HUES6 (cell line): ENCODE results near the gene CCDC85C.

Source experiments
- H3K27ac ChIP-seq: 2 replicates; pipeline ENCODE4 v1.7.0; 2013; ENCODE audit warnings: low read depth, mild to moderate bottlenecking, low read length, inconsistent platforms
- H3K27me3 ChIP-seq: 2 replicates; pipeline ENCODE4 v1.6.1; 2013; ENCODE audit warnings: low read length; ENCODE audit not compliant: control insufficient read depth, insufficient read depth
- H3K36me3 ChIP-seq: 2 replicates; pipeline ENCODE4 v1.6.1; 2013; ENCODE audit warnings: low read length; ENCODE audit not compliant: control insufficient read depth, insufficient read depth
- H3K4me1 ChIP-seq: 2 replicates; pipeline ENCODE4 v1.6.1; 2013; ENCODE audit warnings: low read length; ENCODE audit not compliant: control insufficient read depth, insufficient read depth
- H3K4me3 ChIP-seq: 2 replicates; pipeline ENCODE4 v1.5.1; 2013; ENCODE audit warnings: low read depth, low read length
- H3K9ac ChIP-seq: one replicate; pipeline ENCODE4 v1.6.1; 2013; ENCODE audit warnings: mild to moderate bottlenecking, low read length
- H3K9me3 ChIP-seq: 2 replicates; pipeline ENCODE4 v1.6.1; 2013; ENCODE audit warnings: low read depth, low read length; ENCODE audit not compliant: control insufficient read depth, insufficient read depth

The CCDC85C gene

DNA sequence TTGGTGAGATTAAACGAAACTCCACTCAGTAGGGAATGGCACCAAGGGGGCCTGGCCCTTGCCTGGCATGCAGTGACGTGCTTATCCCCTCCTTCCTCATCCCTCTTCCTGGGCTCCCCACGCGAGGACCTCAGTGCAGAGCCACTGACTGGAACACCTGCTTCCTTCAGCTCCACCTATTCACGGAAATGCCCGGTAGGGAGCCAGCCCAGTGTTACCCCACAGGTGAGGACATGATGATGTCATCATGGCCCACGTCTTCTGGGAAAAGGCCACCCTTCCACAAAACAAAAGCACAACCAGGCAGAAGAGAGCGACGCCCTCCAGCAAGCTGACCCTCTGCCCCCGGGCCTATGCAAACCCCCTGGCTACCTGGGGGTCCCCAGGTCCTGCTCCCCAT lies 42.1 kb downstream of the CCDC85C start:
- Histone ChIP-seq H3K27ac (no peak overlapping the region), H3K4me1 (peaks cover 53% of the 10 kb centered on the region), H3K9ac (no peak overlapping the region), H3K36me3 (no peaks in the 10 kb centered on the region), H3K4me3 (no peak overlapping the region), H3K27me3 (no peaks in the 10 kb centered on the region), H3K9me3 (no peaks in the 10 kb centered on the region)

GRCh38 chr14:99560922-99561683 lies 42.9 kb downstream of the CCDC85C start:
- Histone ChIP-seq H3K27me3 (no peaks in the 10 kb centered on the region), H3K36me3 (no peaks in the 10 kb centered on the region), H3K27ac (no peak overlapping the region), H3K4me3 (no peak overlapping the region), H3K9ac (no peak overlapping the region), H3K9me3 (no peaks in the 10 kb centered on the region), H3K4me1 (peaks cover 52% of the 10 kb centered on the region)

DNA sequence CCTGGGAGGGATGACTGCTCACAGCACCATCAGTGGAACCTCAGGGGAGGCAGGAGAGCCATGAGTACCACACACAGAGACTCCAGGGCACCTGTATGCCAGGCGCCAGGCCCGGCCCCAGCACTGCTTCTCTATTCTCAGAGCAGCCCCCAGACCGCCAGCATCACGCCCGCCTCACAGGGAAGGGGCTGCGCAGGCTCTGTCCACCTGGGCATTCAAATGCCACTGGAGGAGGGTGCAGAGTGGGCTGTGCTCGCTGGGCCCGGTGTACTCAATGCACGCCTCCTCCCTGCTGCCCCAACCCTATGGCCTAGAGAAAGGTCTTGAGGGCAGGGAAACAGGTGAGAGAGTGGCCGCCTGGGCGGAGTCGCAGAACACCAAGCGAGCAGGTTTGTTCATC lies 43.6 kb downstream of the CCDC85C start:
- Histone ChIP-seq H3K4me1 (peaks cover 46% of the 10 kb centered on the region), H3K9ac (no peak overlapping the region), H3K36me3 (no peaks in the 10 kb centered on the region), H3K4me3 (no peak overlapping the region), H3K9me3 (no peaks in the 10 kb centered on the region), H3K27me3 (no peaks in the 10 kb centered on the region), H3K27ac (no peak overlapping the region)

DNA sequence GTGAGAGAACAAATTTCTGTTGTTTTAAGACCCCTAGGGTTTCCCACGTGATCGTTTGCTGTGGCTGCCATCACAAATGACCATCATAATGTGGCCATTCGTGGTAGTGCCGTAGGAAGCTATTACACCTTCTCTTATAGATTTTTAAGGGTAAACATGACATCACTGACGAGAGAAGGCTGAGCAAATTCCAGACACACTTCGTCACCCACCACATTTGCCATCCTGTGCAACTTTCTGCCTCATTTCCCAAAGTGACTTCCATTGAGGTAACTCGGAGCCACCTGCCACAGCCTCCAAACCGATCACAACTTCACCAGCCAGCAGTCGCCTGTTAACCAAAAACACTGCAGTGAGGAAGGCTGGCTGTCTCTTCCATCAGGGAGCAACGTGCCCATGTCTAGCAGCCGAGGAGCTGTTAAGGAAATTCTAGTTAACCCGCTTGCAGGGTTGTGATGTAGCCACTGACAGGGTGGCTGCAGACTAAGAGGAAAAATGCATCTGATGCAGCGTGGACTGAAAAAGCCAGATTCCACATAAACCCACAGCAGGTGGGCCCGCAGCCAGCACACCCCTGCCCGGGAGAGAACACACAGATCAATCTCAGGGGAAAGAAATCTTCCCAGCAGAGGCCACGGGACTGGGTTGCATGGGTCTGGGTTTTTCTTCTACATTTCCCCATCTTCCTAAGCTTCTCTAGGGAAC lies 44.6 kb downstream of the CCDC85C start:
- H3K4me3 ChIP-seq, result no peak overlapping the region
- H3K4me1 ChIP-seq, result peaks cover 36% of the 10 kb centered on the region
- no peaks in the 10 kb centered on the region for H3K36me3 ChIP-seq
- no peaks in the 10 kb centered on the region for H3K9me3 ChIP-seq
- H3K9ac ChIP-seq, result no peak overlapping the region
- no peaks in the 10 kb centered on the region for H3K27me3 ChIP-seq
- H3K27ac ChIP-seq, result no peak overlapping the region

DNA sequence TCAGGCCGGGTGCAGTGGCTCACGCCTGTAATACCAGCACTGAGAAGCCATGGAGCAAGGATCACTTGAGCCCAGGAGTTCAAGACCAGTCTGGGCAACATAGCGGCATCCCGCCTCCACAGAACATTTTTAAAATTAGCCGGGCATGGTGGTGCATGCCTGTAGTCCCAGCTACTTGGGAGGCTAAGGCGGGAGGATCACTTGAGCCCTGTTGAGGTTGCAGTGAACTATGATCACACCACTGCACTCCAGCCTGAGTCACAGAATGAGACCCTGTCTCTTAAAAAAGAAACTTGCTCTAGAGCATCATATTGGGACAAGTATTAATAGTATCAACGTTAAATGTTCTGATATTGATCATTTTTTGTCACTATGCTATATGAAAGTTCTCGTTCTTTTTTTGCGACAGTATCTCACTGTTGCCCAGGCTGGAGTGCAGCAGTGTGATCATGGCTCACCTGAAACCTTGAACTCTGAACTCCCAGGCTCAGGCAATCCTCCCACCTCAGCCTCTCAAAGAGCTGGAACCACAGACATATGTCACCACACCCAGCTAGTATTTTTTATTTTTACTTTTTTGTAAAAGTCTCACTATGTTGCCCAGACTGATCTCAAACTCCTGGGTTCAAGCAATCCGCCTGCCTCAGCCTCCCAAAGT lies 47.7 kb downstream of the CCDC85C start:
- Histone ChIP-seq H3K9me3 (no peaks in the 10 kb centered on the region), H3K27me3 (no peaks in the 10 kb centered on the region), H3K4me3 (no peak overlapping the region)

DNA sequence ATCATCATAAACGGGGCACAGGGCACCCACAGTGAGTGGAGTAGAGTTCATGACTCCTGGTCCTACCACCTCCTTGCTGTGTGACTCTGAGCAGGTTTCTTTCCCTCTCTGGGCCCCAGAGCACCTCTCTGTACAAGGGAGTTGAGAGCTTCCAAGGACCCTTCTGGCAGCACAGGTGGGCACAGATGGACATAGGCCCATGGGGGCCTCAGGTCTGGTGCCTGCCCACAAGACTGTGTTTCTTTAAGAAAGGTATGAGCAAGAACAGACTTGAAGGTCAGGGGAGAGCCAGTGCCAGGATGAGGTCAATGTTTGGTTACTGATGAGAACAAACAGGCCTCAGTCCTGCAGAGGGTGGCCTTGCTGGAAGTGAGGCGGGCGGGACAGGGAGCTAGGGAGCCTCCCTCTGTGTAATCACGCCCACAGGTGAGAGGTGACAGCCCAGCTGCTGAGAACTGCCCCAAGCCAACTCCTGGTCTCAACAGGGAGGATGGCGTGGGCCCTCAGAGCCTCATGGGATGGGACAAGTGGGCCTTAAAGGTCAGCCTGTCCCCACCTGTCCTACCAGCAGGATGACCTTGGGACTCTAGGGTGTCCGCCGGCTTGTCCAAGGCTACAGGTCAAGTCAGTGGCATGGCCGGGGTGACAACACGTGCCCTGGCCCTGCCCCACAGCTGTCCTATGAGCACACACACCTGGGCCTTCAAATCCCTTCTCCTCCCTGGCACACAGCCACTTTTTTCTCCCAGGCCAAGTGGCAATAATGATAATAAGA lies 49.1 kb downstream of the CCDC85C start:
- no peaks in the 10 kb centered on the region for H3K9me3 ChIP-seq
- no peaks in the 10 kb centered on the region for H3K36me3 ChIP-seq
- H3K4me1 ChIP-seq, result peaks cover 3% of the 10 kb centered on the region
- no peak overlapping the region for H3K4me3 ChIP-seq
- no peak overlapping the region for H3K9ac ChIP-seq
- H3K27me3 ChIP-seq, result no peaks in the 10 kb centered on the region
- no peak overlapping the region for H3K27ac ChIP-seq

More for the DNA sequence above, 47.7 kb downstream of the CCDC85C start:
- Histone ChIP-seq H3K9ac (no peak overlapping the region), H3K4me1 (peaks cover 7% of the 10 kb centered on the region), H3K27ac (no peak overlapping the region), H3K36me3 (no peaks in the 10 kb centered on the region)

- Histone ChIP-seq H3K9ac (no peak overlapping the region), H3K4me1 (peaks cover 11% of the 10 kb centered on the region), H3K9me3 (no peaks in the 10 kb centered on the region), H3K27me3 (no peaks in the 10 kb centered on the region), H3K36me3 (no peaks in the 10 kb centered on the region), H3K27ac (no peak overlapping the region), H3K4me3 (no peak overlapping the region)
Observed at GRCh38 chr14:99554184-99554583, 49.8 kb downstream of the CCDC85C start.

GRCh38 chr14:99552572-99553216 lies 51.3 kb downstream of the CCDC85C start:
- Histone ChIP-seq H3K36me3 (no peaks in the 10 kb centered on the region), H3K4me1 (peaks cover 12% of the 10 kb centered on the region), H3K27me3 (no peaks in the 10 kb centered on the region), H3K27ac (no peak overlapping the region), H3K4me3 (no peak overlapping the region), H3K9ac (no peak overlapping the region), H3K9me3 (no peaks in the 10 kb centered on the region)

DNA sequence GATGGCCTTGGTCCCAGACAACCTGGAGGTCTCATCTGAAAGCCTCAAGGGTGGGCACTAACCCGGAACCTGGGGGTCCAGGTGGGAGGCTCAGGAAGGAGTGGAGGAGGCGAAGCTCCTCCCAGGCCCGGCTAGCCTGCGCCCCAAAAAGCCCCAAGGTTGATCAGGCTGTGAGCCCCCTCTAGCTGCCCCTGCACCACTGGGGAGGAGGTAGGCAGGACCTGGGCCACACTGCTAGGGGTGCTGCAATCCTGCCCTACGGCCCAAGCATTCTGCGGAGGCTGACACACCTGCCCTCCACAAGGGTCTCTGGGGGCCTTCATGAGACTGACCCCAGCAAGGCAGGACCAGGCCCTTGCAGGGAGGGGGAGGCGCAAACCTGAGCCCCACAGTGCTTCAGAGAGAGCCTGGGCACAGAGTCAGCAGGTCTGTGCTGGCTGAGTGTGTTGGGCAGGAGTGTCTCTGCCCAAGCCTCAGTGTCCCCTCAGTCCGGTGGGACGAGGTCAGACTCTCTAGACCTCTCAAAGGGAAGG lies 51.9 kb downstream of the CCDC85C start:
- Histone ChIP-seq H3K27me3 (no peaks in the 10 kb centered on the region), H3K9ac (no peak overlapping the region), H3K4me3 (no peak overlapping the region), H3K9me3 (no peaks in the 10 kb centered on the region), H3K36me3 (no peaks in the 10 kb centered on the region), H3K4me1 (peaks cover 12% of the 10 kb centered on the region), H3K27ac (no peak overlapping the region)
